ENCODE data around the gene PRPF6.

PRPF6 gene

DNA sequence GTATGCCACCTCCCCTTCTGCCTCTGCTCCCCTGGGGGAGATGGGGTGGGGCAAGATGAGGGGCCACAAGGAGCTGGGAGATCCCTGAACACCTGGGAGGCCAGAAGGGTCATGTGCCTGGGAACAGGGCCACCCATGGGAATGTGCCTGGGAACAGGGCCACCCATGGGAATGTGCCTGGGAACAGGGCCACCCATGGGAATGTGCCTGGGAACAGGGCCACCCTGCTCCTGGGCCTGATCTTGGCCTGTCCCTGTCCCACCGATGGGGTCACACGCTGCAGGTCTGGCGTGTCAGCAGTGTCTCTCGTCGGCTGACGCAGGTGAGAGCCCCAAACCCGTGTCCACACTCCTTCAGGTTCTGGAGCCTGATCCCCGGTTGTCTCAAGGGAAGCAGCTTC lies 94.0 kb downstream of the PRPF6 start:
- TF ChIP-seq, protein P1, sequence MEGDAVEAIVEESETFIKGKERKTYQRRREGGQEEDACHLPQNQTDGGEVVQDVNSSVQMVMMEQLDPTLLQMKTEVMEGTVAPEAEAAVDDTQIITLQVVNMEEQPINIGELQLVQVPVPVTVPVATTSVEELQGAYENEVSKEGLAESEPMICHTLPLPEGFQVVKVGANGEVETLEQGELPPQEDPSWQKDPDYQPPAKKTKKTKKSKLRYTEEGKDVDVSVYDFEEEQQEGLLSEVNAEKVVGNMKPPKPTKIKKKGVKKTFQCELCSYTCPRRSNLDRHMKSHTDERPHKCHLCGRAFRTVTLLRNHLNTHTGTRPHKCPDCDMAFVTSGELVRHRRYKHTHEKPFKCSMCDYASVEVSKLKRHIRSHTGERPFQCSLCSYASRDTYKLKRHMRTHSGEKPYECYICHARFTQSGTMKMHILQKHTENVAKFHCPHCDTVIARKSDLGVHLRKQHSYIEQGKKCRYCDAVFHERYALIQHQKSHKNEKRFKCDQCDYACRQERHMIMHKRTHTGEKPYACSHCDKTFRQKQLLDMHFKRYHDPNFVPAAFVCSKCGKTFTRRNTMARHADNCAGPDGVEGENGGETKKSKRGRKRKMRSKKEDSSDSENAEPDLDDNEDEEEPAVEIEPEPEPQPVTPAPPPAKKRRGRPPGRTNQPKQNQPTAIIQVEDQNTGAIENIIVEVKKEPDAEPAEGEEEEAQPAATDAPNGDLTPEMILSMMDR (IDR thresholded peaks at IDR 0.05) = no peak

DNA sequence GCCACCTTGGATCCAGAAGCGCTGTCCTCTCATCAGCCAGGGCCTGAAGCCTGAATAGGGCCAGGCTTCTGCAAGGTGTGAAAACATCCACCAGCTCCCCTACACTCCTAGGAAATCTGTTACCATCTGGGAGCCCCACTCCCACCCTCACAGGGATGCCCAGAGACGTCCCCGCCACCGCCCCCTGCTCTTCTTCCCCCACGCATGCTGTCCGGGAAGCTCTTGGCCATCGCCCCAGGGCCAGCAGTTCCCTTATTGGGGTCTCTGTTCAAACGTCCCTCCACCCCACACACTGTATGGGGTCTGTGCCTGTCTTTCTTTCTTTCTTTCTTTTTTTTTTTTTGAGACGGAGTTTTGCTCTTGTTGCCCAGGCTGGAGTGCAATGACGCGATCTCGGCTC lies 94.6 kb downstream of the PRPF6 start:
- TF ChIP-seq, protein P1 (IDR thresholded peaks at IDR 0.05) = no peak

DNA sequence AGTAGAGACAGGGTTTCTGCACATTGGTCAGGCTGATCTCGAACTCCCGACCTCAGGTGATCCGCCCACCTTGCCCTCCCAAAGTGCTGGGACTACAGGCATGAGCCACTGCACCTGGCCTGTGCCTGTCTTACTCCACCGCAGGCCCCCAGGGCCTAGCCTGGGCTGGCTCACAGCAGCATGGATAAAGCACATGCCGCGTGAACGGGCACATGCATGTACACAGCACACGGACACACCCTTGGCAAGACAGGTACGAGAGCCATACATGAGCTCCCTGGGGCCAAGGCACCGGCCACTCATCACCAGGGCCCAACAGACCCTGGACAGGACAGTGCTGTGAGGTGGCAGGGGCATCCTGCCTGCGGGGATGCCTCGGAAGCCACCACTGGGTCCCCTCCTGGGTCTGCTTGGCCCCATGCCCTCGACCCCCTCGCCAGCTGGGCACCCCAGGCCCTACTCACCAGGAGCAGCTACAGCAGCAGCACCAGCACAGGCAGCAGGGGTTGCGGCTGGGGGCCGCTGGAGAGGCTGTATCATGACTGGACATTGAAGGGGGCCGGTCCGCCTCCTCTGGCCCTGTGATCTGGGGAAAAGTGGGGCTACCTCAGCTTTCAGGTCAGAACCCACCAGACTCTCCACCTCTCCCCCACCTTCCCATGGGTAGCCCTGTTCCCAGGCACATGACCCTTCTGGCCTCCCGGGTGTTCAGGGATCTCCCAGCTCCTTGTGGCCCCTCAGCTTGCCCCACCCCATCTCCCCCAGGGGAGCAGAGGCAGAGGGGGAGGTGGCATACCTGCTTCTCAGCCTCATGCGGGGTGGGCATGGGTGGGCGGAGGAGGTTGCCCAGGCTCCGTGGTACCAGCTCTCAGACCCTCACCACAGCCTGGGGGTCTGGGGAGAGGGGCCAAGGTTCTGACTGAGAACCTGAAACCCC lies 95.4 kb downstream of the PRPF6 start:
- TF ChIP-seq, protein P1 (IDR thresholded peaks at IDR 0.05) = no peak

DNA sequence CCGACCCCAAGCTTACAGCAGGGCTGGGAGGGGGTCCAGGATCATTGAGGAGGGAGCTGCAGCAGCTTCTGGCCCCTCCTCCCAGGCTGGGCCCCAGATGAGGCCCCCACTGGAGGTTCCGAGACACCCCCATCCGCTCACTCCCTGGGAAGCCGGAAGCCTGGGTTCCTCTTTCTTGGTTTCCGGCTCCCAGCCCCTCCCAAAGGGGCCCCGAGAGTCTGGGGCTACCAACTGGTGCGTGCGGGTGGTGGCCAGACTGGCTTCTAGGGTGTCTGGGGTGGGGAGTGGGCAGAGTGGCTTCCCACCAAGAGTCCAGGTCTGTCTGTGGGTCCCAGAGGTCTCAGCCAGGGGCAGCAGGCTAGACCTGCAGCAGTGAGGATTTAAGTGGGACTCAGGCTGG lies 96.2 kb downstream of the PRPF6 start:
- TF ChIP-seq, protein P1 (IDR thresholded peaks at IDR 0.05) = no peak

DNA sequence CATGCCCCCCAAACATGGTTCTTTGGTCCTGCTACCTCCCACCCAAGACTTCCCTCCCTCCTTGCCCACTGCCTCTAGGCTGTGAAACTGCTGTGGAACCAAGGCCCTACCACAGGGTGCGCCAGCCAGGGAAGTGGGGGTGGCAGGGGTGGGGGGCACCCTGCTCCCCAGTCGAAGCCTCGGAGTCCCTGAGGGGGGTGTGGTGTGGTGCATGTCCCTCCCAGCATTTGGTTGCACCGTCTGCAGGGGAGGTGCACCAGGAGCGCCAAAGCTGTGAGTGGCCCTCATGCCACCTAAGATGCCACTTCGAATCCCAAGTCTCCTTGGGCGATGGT lies 96.6 kb downstream of the PRPF6 start:
- TF ChIP-seq, protein P1 (IDR thresholded peaks at IDR 0.05) = no peak

DNA sequence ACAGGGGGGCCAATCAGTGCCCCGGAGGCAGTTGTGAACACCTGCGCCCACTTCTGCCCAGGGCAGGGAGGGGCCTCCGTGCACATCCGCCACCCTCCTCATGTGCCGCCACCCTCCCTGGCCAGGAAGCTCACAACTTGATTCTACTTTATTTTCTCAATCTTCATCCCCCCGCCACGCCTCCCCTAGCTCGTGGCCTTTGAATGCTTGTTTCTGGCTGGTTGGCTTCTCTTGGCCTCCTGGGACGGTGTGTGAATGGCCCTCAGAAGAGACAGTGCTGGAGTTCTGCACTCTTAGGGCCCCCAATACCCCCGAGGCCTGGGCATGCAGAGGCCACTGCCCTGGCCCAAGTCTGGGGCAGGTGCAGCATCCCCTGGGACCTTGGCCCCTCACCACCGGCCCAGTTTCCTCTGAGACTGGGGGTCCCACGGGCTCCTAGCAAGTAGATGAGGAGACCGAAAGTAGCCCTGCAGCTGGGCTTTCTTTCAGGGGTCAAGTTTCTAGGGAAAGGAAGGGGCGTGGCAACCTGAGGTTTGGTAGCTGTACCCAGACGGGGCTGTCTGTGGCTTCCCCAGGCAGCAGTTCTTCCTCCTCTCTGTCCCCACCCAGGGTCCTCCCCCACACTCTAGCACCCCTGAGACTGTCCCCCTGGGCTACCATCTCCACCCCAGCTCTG lies 97.1 kb downstream of the PRPF6 start:
- TF ChIP-seq, protein P1 (IDR thresholded peaks at IDR 0.05) = no peak

DNA sequence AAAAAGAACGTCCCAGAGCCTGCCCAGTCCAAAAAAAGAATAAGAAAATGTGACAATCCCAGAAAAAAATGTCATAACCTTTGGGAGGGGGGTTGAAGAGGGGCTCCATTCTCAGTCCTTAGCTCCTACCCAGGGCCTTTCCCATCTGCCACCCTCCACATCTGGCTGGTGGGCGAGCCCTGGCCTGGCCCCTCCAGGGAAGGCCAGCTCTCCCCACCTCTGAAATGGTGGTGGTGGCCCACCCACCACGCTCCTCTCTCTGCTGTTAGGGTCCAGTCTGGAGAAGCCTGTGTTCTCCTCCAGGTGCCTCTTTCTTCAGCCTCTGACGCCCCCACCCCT lies 98.0 kb downstream of the PRPF6 start:
- TF ChIP-seq, protein P1 (IDR thresholded peaks at IDR 0.05) = no peak
